ENCODE measurements around the gene MSANTD7.

Gene MSANTD7

DNA sequence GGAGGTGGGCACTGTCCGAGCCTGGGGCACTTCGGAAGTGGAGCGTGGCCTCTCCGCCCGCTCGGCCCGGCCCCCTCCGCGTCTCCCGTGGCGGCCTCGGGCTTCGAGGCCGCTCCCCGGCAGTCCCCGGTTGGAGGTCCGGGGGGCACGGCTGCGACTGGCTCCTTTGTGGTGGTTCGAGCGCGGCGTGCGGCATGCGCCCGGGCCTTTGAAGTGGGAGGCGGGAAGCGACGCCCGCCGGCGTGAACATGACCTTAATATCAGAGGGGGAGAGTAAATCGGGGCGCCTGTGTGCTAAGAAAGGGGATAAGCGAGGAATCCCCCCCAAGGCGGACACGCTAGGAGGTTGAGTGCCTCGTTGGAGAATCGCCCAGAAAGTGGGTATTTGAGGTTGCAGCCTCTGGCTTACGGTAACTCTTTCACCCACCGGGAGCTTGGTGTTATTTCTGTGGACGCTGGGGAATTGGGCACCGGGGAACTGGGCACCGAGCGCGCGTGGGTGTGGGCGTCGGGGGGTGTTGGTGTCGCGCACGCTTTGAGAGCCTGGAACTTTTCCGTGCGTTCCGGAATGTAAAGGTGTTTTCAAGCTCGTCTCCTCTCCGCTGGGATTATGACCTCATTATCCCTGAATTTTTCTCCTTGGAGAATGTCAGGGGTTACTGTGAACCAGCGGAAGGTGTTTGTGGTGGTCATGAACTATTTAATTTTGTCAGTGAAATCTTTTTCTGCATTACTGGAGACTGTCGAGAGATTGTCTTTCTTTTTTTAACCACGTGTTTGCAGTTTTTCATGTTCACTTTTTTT is 41.2 kb downstream of the MSANTD7 start:
- peak overlapping the region; percentile 85 for H3K27ac ChIP-seq (ENCODE audit: low read length)
- H4K20me1 ChIP-seq (ENCODE audit: insufficient read depth, low read length), result peaks cover 22% of the 10 kb centered on the region; the same call in 1 of the 2 replicates
- H3K9me3 ChIP-seq (ENCODE audit: insufficient read depth, low read length, severe bottlenecking), result no peaks in the 10 kb centered on the region
- H3K36me3 ChIP-seq (ENCODE audit: insufficient read depth, low read length), result peaks cover 15% of the 10 kb centered on the region
- TF ChIP-seq, protein P1, sequence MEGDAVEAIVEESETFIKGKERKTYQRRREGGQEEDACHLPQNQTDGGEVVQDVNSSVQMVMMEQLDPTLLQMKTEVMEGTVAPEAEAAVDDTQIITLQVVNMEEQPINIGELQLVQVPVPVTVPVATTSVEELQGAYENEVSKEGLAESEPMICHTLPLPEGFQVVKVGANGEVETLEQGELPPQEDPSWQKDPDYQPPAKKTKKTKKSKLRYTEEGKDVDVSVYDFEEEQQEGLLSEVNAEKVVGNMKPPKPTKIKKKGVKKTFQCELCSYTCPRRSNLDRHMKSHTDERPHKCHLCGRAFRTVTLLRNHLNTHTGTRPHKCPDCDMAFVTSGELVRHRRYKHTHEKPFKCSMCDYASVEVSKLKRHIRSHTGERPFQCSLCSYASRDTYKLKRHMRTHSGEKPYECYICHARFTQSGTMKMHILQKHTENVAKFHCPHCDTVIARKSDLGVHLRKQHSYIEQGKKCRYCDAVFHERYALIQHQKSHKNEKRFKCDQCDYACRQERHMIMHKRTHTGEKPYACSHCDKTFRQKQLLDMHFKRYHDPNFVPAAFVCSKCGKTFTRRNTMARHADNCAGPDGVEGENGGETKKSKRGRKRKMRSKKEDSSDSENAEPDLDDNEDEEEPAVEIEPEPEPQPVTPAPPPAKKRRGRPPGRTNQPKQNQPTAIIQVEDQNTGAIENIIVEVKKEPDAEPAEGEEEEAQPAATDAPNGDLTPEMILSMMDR (IDR thresholded peaks at IDR 0.05; ENCODE audit: borderline replicate concordance, extremely low read depth, low read length, poor library complexity, severe bottlenecking), result no peak
- no peak for TF ChIP-seq EZH2 (IDR thresholded peaks at IDR 0.05; ENCODE audit: borderline replicate concordance, low read depth, low read length, severe bottlenecking)
- H3K4me3 ChIP-seq (ENCODE audit: low read depth in 1 of 2, low read length in 2 of 2), result peak overlapping the region; percentile 84 to 99
- H3K9ac ChIP-seq (ENCODE audit: low read depth, low read length), result peak overlapping the region; percentile 99
- H3K4me2 ChIP-seq (ENCODE audit: insufficient read depth, low read length), result peak overlapping the region; percentile 82
- H2AFZ ChIP-seq (ENCODE audit: low read depth, low read length), result peak overlapping the region; percentile 90
- peaks cover 53% of the 10 kb centered on the region for H3K4me1 ChIP-seq (ENCODE audit: insufficient read depth, low read length)
- DNase-seq (peak; percentile 64), ATAC-seq (ENCODE audit: insufficient read depth, low read depth) (peak; percentile 50)
- no peaks in the 10 kb centered on the region for H3K27me3 ChIP-seq (ENCODE audit: insufficient read depth, low read length, poor library complexity)
- peaks cover 77% of the 10 kb centered on the region for H3K79me2 ChIP-seq (ENCODE audit: insufficient read depth, low read length)

DNA sequence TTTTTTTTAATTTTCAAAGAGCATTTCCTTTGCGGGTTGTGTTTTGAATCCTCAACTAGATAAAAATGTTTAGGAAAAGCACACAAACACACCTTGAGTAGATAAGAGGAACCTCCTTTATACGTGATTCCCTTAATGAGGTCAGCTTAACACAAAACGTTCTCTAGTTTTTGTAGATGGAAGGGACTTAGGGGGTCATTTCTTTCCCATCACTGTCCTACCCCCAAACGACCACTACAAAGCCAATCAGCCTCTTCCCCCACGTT is 41.8 kb downstream of the MSANTD7 start:
- Histone ChIP-seq H3K9ac (ENCODE audit: low read depth, low read length) (peak overlapping the region; percentile 99), H3K36me3 (ENCODE audit: insufficient read depth, low read length) (peaks cover 16% of the 10 kb centered on the region), H4K20me1 (ENCODE audit: insufficient read depth, low read length) (peaks cover 27% of the 10 kb centered on the region; the same call in 1 of the 2 replicates), H3K79me2 (ENCODE audit: insufficient read depth, low read length) (peaks cover 83% of the 10 kb centered on the region), H3K4me3 (ENCODE audit: low read depth in 1 of 2, low read length in 2 of 2) (peak overlapping the region; percentile 84 to 99), H3K27ac (ENCODE audit: low read length) (peak overlapping the region; percentile 85), H3K9me3 (ENCODE audit: insufficient read depth, low read length, severe bottlenecking) (no peaks in the 10 kb centered on the region), H3K4me2 (ENCODE audit: insufficient read depth, low read length) (peak overlapping the region; percentile 82), H3K4me1 (ENCODE audit: insufficient read depth, low read length) (peaks cover 57% of the 10 kb centered on the region), H2AFZ (ENCODE audit: low read depth, low read length) (no peak overlapping the region), H3K27me3 (ENCODE audit: insufficient read depth, low read length, poor library complexity) (no peaks in the 10 kb centered on the region)
- TF ChIP-seq, protein P1 (IDR thresholded peaks at IDR 0.05; ENCODE audit: borderline replicate concordance, extremely low read depth, low read length, poor library complexity, severe bottlenecking), result no peak
- no peak for TF ChIP-seq EZH2 (IDR thresholded peaks at IDR 0.05; ENCODE audit: borderline replicate concordance, low read depth, low read length, severe bottlenecking)
- DNase-seq (no peak), ATAC-seq (ENCODE audit: insufficient read depth, low read depth) (no peak)

- DNase-seq (no peak), ATAC-seq (ENCODE audit: insufficient read depth, low read depth) (no peak)
- Histone ChIP-seq H3K4me1 (ENCODE audit: insufficient read depth, low read length) (peaks cover 57% of the 10 kb centered on the region), H3K79me2 (ENCODE audit: insufficient read depth, low read length) (peaks cover 86% of the 10 kb centered on the region), H3K27ac (ENCODE audit: low read length) (peak overlapping the region; percentile 85), H2AFZ (ENCODE audit: low read depth, low read length) (no peak overlapping the region), H4K20me1 (ENCODE audit: insufficient read depth, low read length) (peaks cover 30% of the 10 kb centered on the region; the same call in 1 of the 2 replicates), H3K36me3 (ENCODE audit: insufficient read depth, low read length) (peaks cover 19% of the 10 kb centered on the region), H3K27me3 (ENCODE audit: insufficient read depth, low read length, poor library complexity) (no peaks in the 10 kb centered on the region), H3K9ac (ENCODE audit: low read depth, low read length) (peak overlapping the region; percentile 99), H3K9me3 (ENCODE audit: insufficient read depth, low read length, severe bottlenecking) (no peaks in the 10 kb centered on the region), H3K4me2 (ENCODE audit: insufficient read depth, low read length) (peak overlapping the region; percentile 82), H3K4me3 (ENCODE audit: low read depth in 1 of 2, low read length in 2 of 2) (peak overlapping the region; percentile 84 to 99; a peak in 3 of 4 replicates)
- TF ChIP-seq EZH2 (IDR thresholded peaks at IDR 0.05; ENCODE audit: borderline replicate concordance, low read depth, low read length, severe bottlenecking), result no peak
- TF ChIP-seq, protein P1 (IDR thresholded peaks at IDR 0.05; ENCODE audit: borderline replicate concordance, extremely low read depth, low read length, poor library complexity, severe bottlenecking), result no peak
Measured at GRCh38 chr10:14880229-14880628, 42.1 kb downstream of the MSANTD7 start.
